ENCODE measurements around the gene GDPGP1. TPM values are rescaled to one million over a fixed set of nuclear protein-coding genes. Genes with fewer than 3 reads are reported as not detected.

Gene GDPGP1
- total and polyA plus RNA-seq, 4 donors, result 2.5 to 8.6 (median 5.1) TPM

DNA sequence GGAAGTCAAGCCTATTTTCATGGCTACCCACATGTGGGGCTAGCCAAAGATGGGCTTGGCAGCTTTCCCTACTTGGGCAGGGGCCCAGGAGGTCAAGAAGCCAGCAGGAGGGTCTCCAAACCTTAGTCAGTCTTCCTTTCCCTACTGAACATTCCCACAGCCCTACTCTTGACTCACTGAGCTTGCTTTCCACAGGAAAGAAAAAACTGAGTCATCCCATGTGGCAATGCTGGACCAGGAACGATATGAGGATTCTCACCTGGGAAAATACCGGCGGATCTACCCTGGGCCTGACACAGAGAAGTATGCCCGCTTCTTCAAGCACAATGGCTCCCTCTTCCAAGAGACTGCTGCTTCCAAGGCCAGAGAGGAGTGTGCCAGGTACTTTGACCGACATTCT, 27.8 kb downstream of the GDPGP1 start:
- H3K4me3 ChIP-seq (ENCODE audit: low read depth in 1 of 3, low read length in 3 of 3), result no peak overlapping the region
- H3K4me1 ChIP-seq (ENCODE audit: control insufficient read depth in 4 of 4, insufficient read depth in 4 of 4, low read length in 3 of 4), result peaks cover 0 to 15% (median 11%) of the 10 kb centered on the region in 4 donors
- H3K9ac ChIP-seq (ENCODE audit: low read depth in 1 of 2, low read length in 2 of 2), result no peak overlapping the region
- no peaks in the 10 kb centered on the region for H3K9me3 ChIP-seq (ENCODE audit: control insufficient read depth in 4 of 4, low read length in 3 of 4)
- no peak for DNase-seq (ENCODE audit: low spot score)
- no peaks in the 10 kb centered on the region for H3K36me3 ChIP-seq (ENCODE audit: control insufficient read depth in 4 of 4, insufficient read depth in 3 of 4, low read depth in 1 of 4, low read length in 3 of 4)
- TF ChIP-seq YY1 (IDR thresholded peaks at IDR 0.05) (no peak), TAF1 (conservative IDR thresholded peaks at IDR 0.05) (no peak), RXRA (IDR thresholded peaks at IDR 0.05) (no peak)
- TF ChIP-seq, protein P1, sequence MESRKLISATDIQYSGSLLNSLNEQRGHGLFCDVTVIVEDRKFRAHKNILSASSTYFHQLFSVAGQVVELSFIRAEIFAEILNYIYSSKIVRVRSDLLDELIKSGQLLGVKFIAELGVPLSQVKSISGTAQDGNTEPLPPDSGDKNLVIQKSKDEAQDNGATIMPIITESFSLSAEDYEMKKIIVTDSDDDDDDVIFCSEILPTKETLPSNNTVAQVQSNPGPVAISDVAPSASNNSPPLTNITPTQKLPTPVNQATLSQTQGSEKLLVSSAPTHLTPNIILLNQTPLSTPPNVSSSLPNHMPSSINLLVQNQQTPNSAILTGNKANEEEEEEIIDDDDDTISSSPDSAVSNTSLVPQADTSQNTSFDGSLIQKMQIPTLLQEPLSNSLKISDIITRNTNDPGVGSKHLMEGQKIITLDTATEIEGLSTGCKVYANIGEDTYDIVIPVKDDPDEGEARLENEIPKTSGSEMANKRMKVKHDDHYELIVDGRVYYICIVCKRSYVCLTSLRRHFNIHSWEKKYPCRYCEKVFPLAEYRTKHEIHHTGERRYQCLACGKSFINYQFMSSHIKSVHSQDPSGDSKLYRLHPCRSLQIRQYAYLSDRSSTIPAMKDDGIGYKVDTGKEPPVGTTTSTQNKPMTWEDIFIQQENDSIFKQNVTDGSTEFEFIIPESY (IDR thresholded peaks at IDR 0.05), result no peak
- TF ChIP-seq, protein P2, sequence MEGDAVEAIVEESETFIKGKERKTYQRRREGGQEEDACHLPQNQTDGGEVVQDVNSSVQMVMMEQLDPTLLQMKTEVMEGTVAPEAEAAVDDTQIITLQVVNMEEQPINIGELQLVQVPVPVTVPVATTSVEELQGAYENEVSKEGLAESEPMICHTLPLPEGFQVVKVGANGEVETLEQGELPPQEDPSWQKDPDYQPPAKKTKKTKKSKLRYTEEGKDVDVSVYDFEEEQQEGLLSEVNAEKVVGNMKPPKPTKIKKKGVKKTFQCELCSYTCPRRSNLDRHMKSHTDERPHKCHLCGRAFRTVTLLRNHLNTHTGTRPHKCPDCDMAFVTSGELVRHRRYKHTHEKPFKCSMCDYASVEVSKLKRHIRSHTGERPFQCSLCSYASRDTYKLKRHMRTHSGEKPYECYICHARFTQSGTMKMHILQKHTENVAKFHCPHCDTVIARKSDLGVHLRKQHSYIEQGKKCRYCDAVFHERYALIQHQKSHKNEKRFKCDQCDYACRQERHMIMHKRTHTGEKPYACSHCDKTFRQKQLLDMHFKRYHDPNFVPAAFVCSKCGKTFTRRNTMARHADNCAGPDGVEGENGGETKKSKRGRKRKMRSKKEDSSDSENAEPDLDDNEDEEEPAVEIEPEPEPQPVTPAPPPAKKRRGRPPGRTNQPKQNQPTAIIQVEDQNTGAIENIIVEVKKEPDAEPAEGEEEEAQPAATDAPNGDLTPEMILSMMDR (IDR thresholded peaks at IDR 0.05; ENCODE audit: low read depth, low read length, missing input control), result no peak
- 88% methylated on average over 5 of the region's 5 CpGs for WGBS
- no peaks in the 10 kb centered on the region for H3K27me3 ChIP-seq (ENCODE audit: control insufficient read depth in 4 of 4, insufficient read depth in 4 of 4, low read length in 3 of 4)
- no peak overlapping the region for H3K27ac ChIP-seq (ENCODE audit: low read depth in 1 of 2, low read length in 2 of 2)

DNA sequence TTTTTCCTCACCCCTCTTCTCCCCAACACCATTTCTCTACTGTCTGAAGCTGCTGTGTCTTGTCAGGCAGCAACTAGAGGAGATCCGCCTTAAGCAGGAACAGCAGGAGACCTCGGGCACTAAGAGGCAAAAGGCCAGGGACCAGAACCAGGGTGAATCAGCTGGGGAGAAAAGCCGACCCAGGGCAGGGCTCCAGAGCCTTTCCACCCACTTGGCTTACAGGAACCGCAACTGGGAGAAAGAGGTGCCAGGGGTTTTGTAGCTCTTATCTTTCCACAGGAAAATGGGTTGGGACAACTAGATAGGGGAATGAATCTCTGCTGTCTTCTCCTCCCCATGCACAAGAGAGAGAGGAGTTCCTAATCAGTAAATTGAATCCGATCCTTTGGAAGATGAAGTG, 28.4 kb downstream of the GDPGP1 start:
- H3K4me3 ChIP-seq (ENCODE audit: low read depth in 1 of 3, low read length in 3 of 3), result no peak overlapping the region
- H3K27ac ChIP-seq (ENCODE audit: low read depth in 1 of 2, low read length in 2 of 2), result no peak overlapping the region
- no peaks in the 10 kb centered on the region for H3K9me3 ChIP-seq (ENCODE audit: control insufficient read depth in 4 of 4, low read length in 3 of 4)
- DNase-seq (ENCODE audit: low spot score), result no peak
- TF ChIP-seq, protein P2 (IDR thresholded peaks at IDR 0.05; ENCODE audit: low read depth, low read length, missing input control), result no peak
- no peak for TF ChIP-seq RAD21 (IDR thresholded peaks at IDR 0.05)
- TF ChIP-seq FOXA2 (IDR thresholded peaks at IDR 0.05), result no peak
- TF ChIP-seq, protein P3, sequence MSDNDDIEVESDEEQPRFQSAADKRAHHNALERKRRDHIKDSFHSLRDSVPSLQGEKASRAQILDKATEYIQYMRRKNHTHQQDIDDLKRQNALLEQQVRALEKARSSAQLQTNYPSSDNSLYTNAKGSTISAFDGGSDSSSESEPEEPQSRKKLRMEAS (IDR thresholded peaks at IDR 0.05), result no peak
- no peak for TF ChIP-seq NR2F2 (IDR thresholded peaks at IDR 0.05)
- no peak for TF ChIP-seq RXRA (IDR thresholded peaks at IDR 0.05)
- no peak for TF ChIP-seq TAF1 (conservative IDR thresholded peaks at IDR 0.05)
- TF ChIP-seq YY1 (IDR thresholded peaks at IDR 0.05), result no peak
- no peak for TF ChIP-seq FOXA1 (IDR thresholded peaks at IDR 0.05)
- TF ChIP-seq HNF4A (conservative IDR thresholded peaks at IDR 0.05), result no peak
- no peak for TF ChIP-seq GABPA (IDR thresholded peaks at IDR 0.05 in 1 of 2, conservative IDR thresholded peaks at IDR 0.05 in 1 of 2)
- no peaks in the 10 kb centered on the region for H3K27me3 ChIP-seq (ENCODE audit: control insufficient read depth in 4 of 4, insufficient read depth in 4 of 4, low read length in 3 of 4)
- H3K4me1 ChIP-seq (ENCODE audit: control insufficient read depth in 4 of 4, insufficient read depth in 4 of 4, low read length in 3 of 4), result peaks cover 5 to 21% (median 17%) of the 10 kb centered on the region in 4 donors
- 72% methylated on average over 5 of the region's 5 CpGs for WGBS
- no peak overlapping the region for H3K9ac ChIP-seq (ENCODE audit: low read depth in 1 of 2, low read length in 2 of 2)
- H3K36me3 ChIP-seq (ENCODE audit: control insufficient read depth in 4 of 4, insufficient read depth in 3 of 4, low read depth in 1 of 4, low read length in 3 of 4), result no peaks in the 10 kb centered on the region
